Activated CD8-positive, alpha-beta T cell treated with anti-CD3 and anti-CD28 coated beads for 36 hours (primary cell): ENCODE data around the gene SHKBP1. TPM values are rescaled to one million over a fixed set of nuclear protein-coding genes. Genes with fewer than 3 reads are reported as not detected.
A peak's percentile ranks its signal among the peaks of the same experiment; 100 is the strongest.

Source experiments
- ATAC-seq: fragments of 200-7000 bp; cut with Tn5 transposase; one replicate; pipeline ENCODE4 v1.10.0; 2021; ENCODE audit warnings: mild to moderate bottlenecking, moderate library complexity
- CTCF ChIA-PET: fragments of 350-600 bp; sonication (Branson Sonifier 250); formaldehyde crosslinking; loops from one replicate; lab custom pipeline; 2021; ENCODE audit warnings: antibody characterized with exemption; lab: Charles Lee
- POLR2A ChIA-PET: fragments of 350-600 bp; sonication (Branson Sonifier 250); formaldehyde crosslinking; loops from one replicate; lab custom pipeline; 2021; ENCODE audit warnings: antibody characterized with exemption; lab: Charles Lee
- DNase-seq: peaks from one replicate; pipeline ENCODE4 v3.0.0-alpha.2; 2020
- H3K27ac Mint-ChIP-seq: one replicate; pipeline ENCODE4 v1.8.0; 2021; ENCODE audit warnings: mild to moderate bottlenecking, mixed read lengths
- H3K27me3 Mint-ChIP-seq: one replicate; pipeline ENCODE4 v1.8.0; 2021; ENCODE audit warnings: mixed read lengths
- H3K36me3 Mint-ChIP-seq: one replicate; pipeline ENCODE4 v1.8.0; 2021; ENCODE audit warnings: low read depth, mixed read lengths
- H3K4me1 Mint-ChIP-seq: one replicate; pipeline ENCODE4 v1.8.0; 2021; ENCODE audit warnings: low read depth, mixed read lengths
- H3K4me3 Mint-ChIP-seq: one replicate; pipeline ENCODE4 v1.8.0; 2021; ENCODE audit warnings: mild to moderate bottlenecking, moderate library complexity, mixed read lengths
- H3K9me3 Mint-ChIP-seq: one replicate; pipeline ENCODE4 v1.8.0; 2021; ENCODE audit warnings: mixed read lengths
- intact Hi-C: fragments of 100-400 bp; cut with micrococcal nuclease; formaldehyde crosslinking; loops from one replicate; pipeline ENCODE4 v1.10.0; 2022
- total RNA-seq, 2 experiments: library from RNA; stranded (reverse); gene quantifications; one replicate each; pipeline ENCODE4 v1.2.3, GENCODE V29; 2021
- TF ChIP-seq, protein P1 (sequence below): fragments of 200-600 bp; IDR thresholded peaks from one replicate; pipeline ENCODE4 v1.8.0; 2022; ENCODE audit warnings: antibody characterized with exemption, mild to moderate bottlenecking

Gene SHKBP1
- total RNA-seq, 2 experiments from 2014 or later: 82.8 to 89.3 TPM

DNA sequence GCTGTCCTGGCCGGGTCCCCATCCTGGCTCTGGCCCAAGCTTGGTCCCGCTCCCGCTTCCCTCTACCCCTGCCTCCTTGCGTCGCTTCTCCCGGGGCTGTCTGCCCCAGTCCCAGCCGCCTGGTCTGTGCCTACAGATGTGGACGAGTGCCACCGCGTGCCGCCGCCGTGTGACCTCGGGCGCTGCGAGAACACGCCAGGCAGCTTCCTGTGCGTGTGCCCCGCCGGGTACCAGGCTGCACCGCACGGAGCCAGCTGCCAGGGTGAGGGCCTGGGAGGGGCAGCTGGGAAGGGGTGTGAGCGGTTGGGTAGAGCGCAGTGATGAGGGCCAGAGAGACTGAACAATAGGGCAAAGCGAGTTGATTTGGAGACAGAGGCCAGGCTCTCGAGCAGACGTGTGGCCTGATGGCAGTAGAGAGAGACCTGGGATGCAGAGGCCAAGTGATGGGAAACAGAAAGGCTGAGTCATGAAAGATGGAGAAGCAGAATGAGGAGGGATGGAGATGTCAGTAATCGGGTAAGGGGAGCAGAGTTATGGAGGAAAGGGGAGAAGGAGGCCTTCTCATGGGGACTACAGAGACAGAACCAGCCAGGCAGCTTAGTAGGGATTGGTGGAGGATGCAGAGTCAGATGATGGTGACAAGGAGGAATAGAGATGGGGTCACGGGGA, 33.9 kb downstream of the SHKBP1 start:
- ATAC-seq (peak; percentile 3), DNase-seq (peak; percentile 75)
- TF ChIP-seq, protein P1, sequence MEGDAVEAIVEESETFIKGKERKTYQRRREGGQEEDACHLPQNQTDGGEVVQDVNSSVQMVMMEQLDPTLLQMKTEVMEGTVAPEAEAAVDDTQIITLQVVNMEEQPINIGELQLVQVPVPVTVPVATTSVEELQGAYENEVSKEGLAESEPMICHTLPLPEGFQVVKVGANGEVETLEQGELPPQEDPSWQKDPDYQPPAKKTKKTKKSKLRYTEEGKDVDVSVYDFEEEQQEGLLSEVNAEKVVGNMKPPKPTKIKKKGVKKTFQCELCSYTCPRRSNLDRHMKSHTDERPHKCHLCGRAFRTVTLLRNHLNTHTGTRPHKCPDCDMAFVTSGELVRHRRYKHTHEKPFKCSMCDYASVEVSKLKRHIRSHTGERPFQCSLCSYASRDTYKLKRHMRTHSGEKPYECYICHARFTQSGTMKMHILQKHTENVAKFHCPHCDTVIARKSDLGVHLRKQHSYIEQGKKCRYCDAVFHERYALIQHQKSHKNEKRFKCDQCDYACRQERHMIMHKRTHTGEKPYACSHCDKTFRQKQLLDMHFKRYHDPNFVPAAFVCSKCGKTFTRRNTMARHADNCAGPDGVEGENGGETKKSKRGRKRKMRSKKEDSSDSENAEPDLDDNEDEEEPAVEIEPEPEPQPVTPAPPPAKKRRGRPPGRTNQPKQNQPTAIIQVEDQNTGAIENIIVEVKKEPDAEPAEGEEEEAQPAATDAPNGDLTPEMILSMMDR: no peak
- Mint-ChIP-seq H3K27me3 (no peaks in the 10 kb centered on the region), H3K4me1 (peaks cover 55% of the 10 kb centered on the region), H3K9me3 (no peaks in the 10 kb centered on the region), H3K4me3 (peak overlapping the region; percentile 80), H3K36me3 (peaks cover 15% of the 10 kb centered on the region), H3K27ac (peak overlapping the region; percentile 98)
- ChIA-PET POLR2A (interaction anchor here (1.2 to 1.6 kb wide), 3 partner anchors 10 to 24 kb away, joined by 3 to 5 read pairs (median 5); no protein-coding TSS in a partner anchor), CTCF (interaction anchor here (1.0 to 3.1 kb wide), 5 partner anchors 8 to 198 kb away, joined by 3 to 17 read pairs (median 5); partner anchors contain the start of genes LTBP4 and RAB4B)
- intact Hi-C loops: no loop called here

DNA sequence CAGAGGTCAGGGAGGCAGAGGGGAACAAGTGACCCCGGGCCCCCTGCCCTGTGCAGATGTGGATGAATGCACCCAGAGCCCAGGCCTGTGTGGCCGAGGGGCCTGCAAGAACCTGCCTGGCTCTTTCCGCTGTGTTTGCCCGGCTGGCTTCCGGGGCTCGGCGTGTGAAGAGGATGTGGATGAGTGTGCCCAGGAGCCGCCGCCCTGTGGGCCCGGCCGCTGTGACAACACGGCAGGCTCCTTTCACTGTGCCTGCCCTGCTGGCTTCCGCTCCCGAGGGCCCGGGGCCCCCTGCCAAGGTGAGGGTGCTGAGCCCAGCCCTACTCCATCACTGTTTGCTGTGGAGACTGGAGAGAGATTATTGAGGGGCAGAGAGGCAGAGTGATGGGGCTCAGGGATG, 34.4 kb downstream of the SHKBP1 start:
- peaks cover 20% of the 10 kb centered on the region for H3K36me3 Mint-ChIP-seq
- ChIA-PET CTCF (interaction anchor here (1.0 to 2.2 kb wide), 3 partner anchors 9 to 198 kb away, joined by 3 to 17 read pairs (median 3); partner anchors contain the start of gene LTBP4), POLR2A (interaction anchor here (0.8 kb wide), 1 partner anchor 195 kb away, joined by 3 read pairs; no protein-coding TSS in a partner anchor)
- no peaks in the 10 kb centered on the region for H3K9me3 Mint-ChIP-seq
- H3K4me1 Mint-ChIP-seq: peaks cover 57% of the 10 kb centered on the region
- TF ChIP-seq, protein P1: no peak
- no peaks in the 10 kb centered on the region for H3K27me3 Mint-ChIP-seq
- intact Hi-C loops: no loop called here
- no peak for ATAC-seq
- no peak for DNase-seq
- H3K27ac Mint-ChIP-seq: peak overlapping the region; percentile 98
- H3K4me3 Mint-ChIP-seq: peak overlapping the region; percentile 80

DNA sequence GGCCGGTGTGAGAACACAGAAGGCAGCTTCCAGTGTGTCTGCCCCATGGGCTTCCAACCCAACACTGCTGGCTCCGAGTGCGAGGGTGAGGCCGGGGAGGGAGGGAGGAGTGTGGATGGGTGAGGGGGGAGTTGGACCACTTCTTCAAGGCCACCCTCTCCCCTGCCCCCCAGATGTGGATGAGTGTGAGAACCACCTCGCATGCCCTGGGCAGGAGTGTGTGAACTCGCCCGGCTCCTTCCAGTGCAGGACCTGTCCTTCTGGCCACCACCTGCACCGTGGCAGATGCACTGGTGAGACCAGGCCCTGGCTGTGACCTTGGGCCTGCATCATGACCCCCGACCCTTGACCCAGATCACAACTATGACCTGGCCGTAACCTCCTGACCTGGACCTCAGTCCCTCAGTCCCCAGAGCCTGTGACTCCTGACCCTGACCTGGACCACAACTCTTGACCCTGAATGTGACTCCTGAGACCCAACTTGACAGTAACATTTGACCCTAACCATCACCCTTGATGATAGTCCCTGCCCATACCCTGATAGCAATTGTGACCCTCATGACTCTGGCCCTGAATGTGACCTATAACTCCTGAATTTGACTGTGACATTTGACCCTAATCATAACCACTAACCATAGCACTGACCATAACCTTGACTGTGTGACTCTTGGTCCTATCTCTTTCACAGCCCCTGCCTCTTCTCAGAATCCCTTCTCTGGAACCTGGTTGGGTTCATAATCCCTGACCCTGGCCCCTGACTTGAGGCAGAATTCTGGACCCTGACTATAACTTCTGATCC, 35.4 kb downstream of the SHKBP1 start:
- H3K4me3 Mint-ChIP-seq: peak overlapping the region; percentile 84

GRCh38 chr19:40612831-40613689, 36.4 kb downstream of the SHKBP1 start:
- DNase-seq: peak; percentile 90
- TF ChIP-seq, protein P1: no peak
- ChIA-PET POLR2A (interaction anchor here (0.7 to 3.6 kb wide), 3 partner anchors 9 to 65 kb away, joined by 3 to 31 read pairs (median 3); no protein-coding TSS in a partner anchor), CTCF (interaction anchor here (1.4 to 4.4 kb wide), 3 partner anchors 9 to 22 kb away, joined by 8 to 15 read pairs (median 9); partner anchors contain the start of gene LTBP4)
- Mint-ChIP-seq H3K9me3 (no peaks in the 10 kb centered on the region), H3K27me3 (no peaks in the 10 kb centered on the region), H3K36me3 (peaks cover 22% of the 10 kb centered on the region), H3K4me3 (peak overlapping the region; percentile 84), H3K27ac (peak overlapping the region; percentile 99), H3K4me1 (peaks cover 48% of the 10 kb centered on the region)
- intact Hi-C loops: no loop called here
- peak; percentile 14 for ATAC-seq

More for the DNA sequence above, 35.4 kb downstream of the SHKBP1 start:
- no peak for DNase-seq
- intact Hi-C loops: no loop called here
- H3K27ac Mint-ChIP-seq: peak overlapping the region; percentile 22
- H3K27me3 Mint-ChIP-seq: no peaks in the 10 kb centered on the region
- ChIA-PET POLR2A (interaction anchor here (0.8 to 3.6 kb wide), 2 partner anchors 8 to 194 kb away, joined by 3 to 31 read pairs; no protein-coding TSS in a partner anchor), CTCF (interaction anchor here (1.6 kb wide), 1 partner anchor 23 kb away, joined by 8 read pairs; no protein-coding TSS in a partner anchor)
- no peak for ATAC-seq
- TF ChIP-seq, protein P1: no peak
- peaks cover 52% of the 10 kb centered on the region for H3K4me1 Mint-ChIP-seq
- H3K36me3 Mint-ChIP-seq: peaks cover 21% of the 10 kb centered on the region
- H3K9me3 Mint-ChIP-seq: no peaks in the 10 kb centered on the region
